ENCODE data around the gene SOWAHB.

SOWAHB gene

GRCh38 chr4:76892001-76892400 lies 5.9 kb downstream of the SOWAHB start:
- TF ChIP-seq CTCF (IDR thresholded peaks at IDR 0.05; ENCODE audit: insufficient read depth, low read length, missing control alignments): no peak
- H3K4me3 ChIP-seq (ENCODE audit: low read depth, low read length): no peak overlapping the region
- no peak for DNase-seq (ENCODE audit: low read depth, low spot score)
- POLR2A ChIA-PET: interaction anchor here (0.8 kb wide), 1 partner anchor 57 kb away, joined by 3 read pairs; the partner anchor contains the start of gene SEPTIN11
- CTCF ChIA-PET: interaction anchor here (1.3 kb wide), 2 partner anchors 9 to 28 kb away, joined by 3 to 4 read pairs; no protein-coding TSS in a partner anchor

GRCh38 chr4:76886848-76887441 lies 11.0 kb downstream of the SOWAHB start:
- DNase-seq (ENCODE audit: low read depth, low spot score): no peak
- ChIA-PET CTCF (no interaction called here), POLR2A (interaction anchor here (0.6 kb wide), 1 partner anchor 12 kb away, joined by 7 read pairs; no protein-coding TSS in a partner anchor)
- no peak for TF ChIP-seq CTCF (IDR thresholded peaks at IDR 0.05; ENCODE audit: insufficient read depth, low read length, missing control alignments)
- no peak overlapping the region for H3K4me3 ChIP-seq (ENCODE audit: low read depth, low read length)

- ChIA-PET CTCF (no interaction called here), POLR2A (interaction anchor here (0.6 kb wide), 1 partner anchor 11 kb away, joined by 7 read pairs; no protein-coding TSS in a partner anchor)
- no peak overlapping the region for H3K4me3 ChIP-seq (ENCODE audit: low read depth, low read length)
- no peak for DNase-seq (ENCODE audit: low read depth, low spot score)
- no peak for TF ChIP-seq CTCF (IDR thresholded peaks at IDR 0.05; ENCODE audit: insufficient read depth, low read length, missing control alignments)
These were observed 11.7 kb downstream of the SOWAHB start for GRCh38 chr4:76886214-76886613.

GRCh38 chr4:76883147-76883546 lies 14.8 kb downstream of the SOWAHB start:
- no peak for TF ChIP-seq CTCF (IDR thresholded peaks at IDR 0.05; ENCODE audit: insufficient read depth, low read length, missing control alignments)
- DNase-seq (ENCODE audit: low read depth, low spot score): peak; percentile 26
- POLR2A ChIA-PET: no interaction called here
- no peak overlapping the region for H3K4me3 ChIP-seq (ENCODE audit: low read depth, low read length)
- CTCF ChIA-PET: interaction anchor here (1.3 to 1.6 kb wide), 2 partner anchors 9 to 20 kb away, joined by 4 read pairs; no protein-coding TSS in a partner anchor

GRCh38 chr4:76882630-76883029 lies 15.3 kb downstream of the SOWAHB start:
- H3K4me3 ChIP-seq (ENCODE audit: low read depth, low read length): no peak overlapping the region
- DNase-seq (ENCODE audit: low read depth, low spot score): no peak
- ChIA-PET CTCF (interaction anchor here (1.3 to 1.6 kb wide), 2 partner anchors 10 to 19 kb away, joined by 4 read pairs; no protein-coding TSS in a partner anchor), POLR2A (no interaction called here)
- no peak for TF ChIP-seq CTCF (IDR thresholded peaks at IDR 0.05; ENCODE audit: insufficient read depth, low read length, missing control alignments)

- DNase-seq (ENCODE audit: low read depth, low spot score): no peak
- no peak overlapping the region for H3K4me3 ChIP-seq (ENCODE audit: low read depth, low read length)
- ChIA-PET CTCF (interaction anchor here (1.0 to 1.4 kb wide), 2 partner anchors 18 to 121 kb away, joined by 3 read pairs; no protein-coding TSS in a partner anchor), POLR2A (no interaction called here)
- TF ChIP-seq CTCF (IDR thresholded peaks at IDR 0.05; ENCODE audit: insufficient read depth, low read length, missing control alignments): no peak
These were observed 16.6 kb downstream of the SOWAHB start for GRCh38 chr4:76881375-76881774.
